Measurements from ENCODE around the gene CYYR1.

DNA sequence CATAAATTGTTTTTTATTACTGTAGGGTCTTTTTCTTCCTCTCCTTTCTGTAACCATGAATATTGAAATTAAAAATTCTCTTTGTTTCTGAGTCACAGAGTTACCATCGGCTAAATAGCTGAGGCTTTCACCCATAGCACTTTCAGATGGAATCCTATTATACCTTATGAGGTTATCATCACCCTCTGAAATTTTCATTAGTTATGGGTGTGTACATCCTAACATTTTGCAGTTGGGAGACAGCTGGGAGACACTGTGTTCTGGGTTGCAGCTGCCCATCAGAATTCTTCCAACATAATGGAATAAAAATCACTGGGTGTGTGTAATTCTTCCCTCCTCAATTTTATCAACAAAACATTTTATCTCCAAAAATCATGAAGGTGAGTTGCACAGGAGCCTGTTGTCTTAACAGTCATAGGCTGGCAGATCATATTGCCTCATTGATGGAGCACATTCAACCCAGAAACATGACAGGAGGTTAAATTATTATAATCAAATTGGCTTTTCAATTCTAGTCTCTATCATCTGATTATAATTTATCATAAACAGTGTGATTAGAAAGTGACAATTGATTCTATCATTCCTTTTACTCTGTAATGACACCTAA lies 17.4 kb downstream of the CYYR1 start:
- TF ChIP-seq, protein P1, sequence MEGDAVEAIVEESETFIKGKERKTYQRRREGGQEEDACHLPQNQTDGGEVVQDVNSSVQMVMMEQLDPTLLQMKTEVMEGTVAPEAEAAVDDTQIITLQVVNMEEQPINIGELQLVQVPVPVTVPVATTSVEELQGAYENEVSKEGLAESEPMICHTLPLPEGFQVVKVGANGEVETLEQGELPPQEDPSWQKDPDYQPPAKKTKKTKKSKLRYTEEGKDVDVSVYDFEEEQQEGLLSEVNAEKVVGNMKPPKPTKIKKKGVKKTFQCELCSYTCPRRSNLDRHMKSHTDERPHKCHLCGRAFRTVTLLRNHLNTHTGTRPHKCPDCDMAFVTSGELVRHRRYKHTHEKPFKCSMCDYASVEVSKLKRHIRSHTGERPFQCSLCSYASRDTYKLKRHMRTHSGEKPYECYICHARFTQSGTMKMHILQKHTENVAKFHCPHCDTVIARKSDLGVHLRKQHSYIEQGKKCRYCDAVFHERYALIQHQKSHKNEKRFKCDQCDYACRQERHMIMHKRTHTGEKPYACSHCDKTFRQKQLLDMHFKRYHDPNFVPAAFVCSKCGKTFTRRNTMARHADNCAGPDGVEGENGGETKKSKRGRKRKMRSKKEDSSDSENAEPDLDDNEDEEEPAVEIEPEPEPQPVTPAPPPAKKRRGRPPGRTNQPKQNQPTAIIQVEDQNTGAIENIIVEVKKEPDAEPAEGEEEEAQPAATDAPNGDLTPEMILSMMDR (IDR thresholded peaks at IDR 0.05), result no peak
- TF ChIP-seq POLR2A (IDR thresholded peaks at IDR 0.05), result no peak
